ENCODE data around the gene ITK.

ITK gene

DNA sequence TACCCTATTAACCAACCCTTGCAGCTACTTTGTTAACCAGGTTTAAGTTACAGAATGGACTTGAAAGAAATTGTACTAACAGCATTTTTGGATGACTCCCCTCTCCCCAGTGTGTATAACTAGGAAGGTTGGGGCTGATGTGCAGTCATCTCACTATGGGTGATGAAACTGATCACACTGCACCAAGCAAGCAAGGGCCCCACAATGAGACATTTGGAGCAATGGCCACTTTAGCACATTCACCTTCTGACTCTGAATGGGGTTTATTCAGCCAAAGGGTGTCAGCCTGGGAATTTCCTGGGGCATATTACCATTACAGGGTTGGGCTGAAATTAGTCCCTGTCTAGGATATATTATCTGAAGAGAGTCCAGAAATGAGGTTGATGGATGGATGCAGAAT, 66.6 kb downstream of the ITK start:
- DNase-seq (ENCODE audit: low spot score): no peak

DNA sequence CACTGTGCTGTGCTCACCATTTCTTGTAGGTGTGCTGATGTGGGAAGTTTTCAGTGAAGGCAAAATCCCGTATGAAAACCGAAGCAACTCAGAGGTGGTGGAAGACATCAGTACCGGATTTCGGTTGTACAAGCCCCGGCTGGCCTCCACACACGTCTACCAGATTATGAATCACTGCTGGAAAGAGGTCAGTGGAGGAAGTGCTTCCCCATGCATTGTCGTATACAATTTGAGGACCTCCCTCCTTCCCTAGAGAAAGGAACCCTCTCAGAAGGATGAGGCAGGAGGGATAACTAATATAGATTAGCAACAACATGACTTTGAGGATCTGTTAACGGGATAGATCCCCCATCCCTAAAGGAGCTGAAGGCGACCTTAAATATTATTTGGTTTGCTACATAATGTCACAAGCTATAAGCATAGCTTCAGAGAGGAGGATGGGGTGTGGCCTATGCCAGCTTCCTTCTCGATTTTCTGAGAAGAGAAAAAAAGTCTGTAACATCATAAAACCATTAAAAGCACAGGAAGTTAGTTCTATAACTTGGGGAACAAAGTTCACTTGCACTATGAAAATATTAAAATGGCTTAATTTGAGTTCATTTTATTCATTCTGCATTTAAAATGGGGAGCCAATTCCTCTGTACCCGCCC, 68.3 kb downstream of the ITK start:
- peak; percentile 75 for DNase-seq (ENCODE audit: low spot score)

DNA sequence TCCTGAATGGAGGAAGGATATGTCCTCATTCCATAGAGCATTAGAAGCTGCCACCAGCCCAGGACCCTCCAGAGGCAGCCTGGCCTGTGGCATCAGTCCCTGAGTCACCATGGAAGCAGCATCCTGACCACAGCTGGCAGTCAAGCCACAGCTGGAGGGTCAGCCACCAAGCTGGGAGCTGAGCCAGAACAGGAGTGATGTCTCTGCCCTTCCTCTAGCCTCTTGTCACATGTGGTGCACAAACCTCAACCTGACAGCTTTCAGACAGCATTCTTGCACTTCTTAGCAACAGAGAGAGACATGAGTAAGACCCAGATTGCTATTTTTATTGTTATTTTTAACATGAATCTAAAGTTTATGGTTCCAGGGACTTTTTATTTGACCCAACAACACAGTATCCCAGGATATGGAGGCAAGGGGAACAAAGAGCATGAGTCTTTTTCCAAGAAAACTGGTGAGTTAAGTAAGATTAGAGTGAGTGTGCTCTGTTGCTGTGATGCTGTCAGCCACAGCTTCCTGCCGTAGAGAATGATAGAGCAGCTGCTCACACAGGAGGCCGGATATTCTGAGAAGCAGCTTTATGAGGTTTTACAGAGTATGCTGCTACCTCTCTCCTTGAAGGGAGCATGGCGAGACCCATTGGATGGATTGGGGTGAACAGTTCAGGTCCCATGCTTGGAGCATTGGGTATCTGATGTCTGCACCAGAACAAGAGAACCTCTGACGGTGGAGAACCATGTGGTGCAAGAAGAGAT, 72.2 kb downstream of the ITK start:
- DNase-seq (ENCODE audit: low spot score): peak; percentile 93

DNA sequence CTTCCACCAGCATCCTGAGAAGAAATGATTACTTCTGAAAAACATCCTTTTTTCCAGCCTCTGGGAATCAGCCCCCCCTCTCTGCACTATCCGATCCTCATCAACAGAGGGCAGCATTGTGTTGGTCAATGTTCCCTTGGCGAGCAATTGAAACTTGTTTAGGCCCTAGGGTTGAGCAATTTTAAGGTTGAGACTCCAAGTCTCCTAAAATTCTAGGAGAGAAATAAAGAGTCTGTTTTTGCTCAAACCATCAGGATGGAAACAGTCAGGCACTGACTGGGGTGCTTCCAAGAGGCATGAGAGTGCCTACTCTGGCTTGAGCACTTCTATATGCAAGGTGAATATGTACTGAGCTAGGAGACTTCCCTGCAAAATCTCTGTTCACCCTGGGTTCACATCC, 72.9 kb downstream of the ITK start:
- no peak for DNase-seq (ENCODE audit: low spot score)

DNA sequence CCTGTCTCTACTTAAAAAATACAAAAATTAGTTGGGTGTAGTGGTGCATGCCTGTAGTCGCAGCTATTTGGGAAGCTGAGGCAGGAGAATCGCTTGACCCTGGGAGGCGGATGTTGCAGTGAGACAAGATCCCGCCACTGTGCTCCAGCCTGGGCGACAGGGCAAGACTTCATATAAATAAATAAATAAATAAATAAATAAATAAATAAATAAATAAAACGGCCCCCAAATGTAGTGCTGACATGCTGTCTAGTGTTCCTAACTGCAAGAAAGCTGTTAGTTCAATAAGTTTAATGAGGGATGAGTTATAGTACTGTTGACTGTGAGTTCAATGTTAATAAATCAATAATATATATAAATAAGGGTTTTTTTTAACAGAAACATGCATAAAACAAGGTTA, 77.8 kb downstream of the ITK start:
- DNase-seq (ENCODE audit: low spot score): no peak

DNA sequence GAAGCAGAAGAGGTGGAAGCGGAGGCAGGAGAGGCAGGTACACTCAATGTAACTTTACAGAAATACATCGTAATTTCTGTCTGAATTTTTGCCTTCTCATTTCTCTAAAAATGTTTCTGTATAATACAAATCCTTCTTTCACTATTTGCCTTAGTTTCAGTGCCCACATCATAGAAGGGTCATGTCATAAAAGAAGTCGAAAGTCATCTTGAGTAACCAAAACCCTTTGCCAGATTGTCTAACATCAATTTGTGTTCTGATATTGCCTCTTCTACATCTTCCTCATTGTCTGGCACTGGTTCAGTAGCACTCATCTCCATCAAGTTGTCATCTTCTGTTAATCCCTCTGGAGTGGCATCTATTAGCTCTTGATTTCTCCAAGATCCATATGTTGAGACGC, 79.1 kb downstream of the ITK start:
- DNase-seq (ENCODE audit: low spot score): no peak

DNA sequence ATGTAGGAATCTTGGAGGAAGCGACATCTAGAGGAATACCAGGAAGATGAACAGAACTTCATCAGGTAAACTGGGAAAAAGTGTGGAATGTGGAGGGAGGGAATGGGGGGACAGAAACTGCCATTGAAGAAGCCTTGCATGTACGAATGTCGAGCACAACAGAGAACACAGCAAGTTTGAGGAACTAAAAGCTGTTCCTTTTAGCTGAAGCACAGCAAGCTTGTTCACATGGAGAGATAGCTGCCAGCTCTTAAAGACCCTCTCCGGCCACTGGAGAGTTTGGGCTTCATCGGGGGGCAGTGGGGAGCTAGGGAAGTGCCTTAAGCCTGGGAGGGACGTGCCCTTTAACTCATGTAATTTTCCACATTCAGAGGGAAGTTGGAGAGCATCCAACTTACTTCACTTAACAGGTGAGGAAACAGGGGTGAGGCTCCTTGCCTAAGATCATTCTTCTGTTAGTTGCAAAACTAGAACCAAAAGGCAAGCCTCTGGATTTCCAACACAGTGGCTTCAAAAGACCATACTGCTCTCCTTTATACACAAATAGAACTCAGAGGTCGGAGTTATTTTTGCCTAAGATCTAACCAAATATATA, 83.0 kb downstream of the ITK start:
- no peak for DNase-seq (ENCODE audit: low spot score)

DNA sequence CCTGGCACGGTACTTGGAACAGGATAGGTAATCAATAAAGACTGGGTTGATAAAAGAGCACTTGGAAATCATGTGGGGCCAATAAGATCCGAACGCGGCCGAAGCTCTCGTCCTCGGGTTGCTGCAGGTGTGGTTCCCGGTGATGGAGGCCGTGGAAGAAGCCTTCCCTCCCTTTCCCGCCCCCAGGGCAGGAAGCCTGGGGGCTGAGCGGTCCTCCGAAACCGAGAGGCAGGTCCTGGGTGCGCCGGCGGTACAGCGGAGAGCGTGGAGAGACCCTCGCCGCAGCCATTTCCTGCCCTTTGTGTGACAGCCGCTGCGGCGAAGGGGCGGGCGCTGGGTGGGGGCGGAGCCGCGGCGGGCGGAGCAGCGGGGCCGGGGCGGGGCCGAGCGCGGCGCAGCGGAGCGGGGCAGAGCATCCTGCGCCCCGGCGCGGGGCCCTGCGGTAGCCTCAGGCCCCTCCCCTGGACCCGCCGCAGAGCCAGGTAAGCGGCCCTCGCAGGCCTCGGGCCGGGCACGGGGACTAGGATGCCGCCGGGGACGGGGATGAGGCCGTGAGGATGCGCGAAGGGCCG, 85.2 kb downstream of the ITK start, which contains the start of gene CYFIP2:
TSS of gene CYFIP2 (plus strand) at position 410 of the 572 bp plus-strand sequence. CDS start 19,239 bp downstream, outside the sequence.
- peak; percentile 81 for DNase-seq (ENCODE audit: low spot score)

DNA sequence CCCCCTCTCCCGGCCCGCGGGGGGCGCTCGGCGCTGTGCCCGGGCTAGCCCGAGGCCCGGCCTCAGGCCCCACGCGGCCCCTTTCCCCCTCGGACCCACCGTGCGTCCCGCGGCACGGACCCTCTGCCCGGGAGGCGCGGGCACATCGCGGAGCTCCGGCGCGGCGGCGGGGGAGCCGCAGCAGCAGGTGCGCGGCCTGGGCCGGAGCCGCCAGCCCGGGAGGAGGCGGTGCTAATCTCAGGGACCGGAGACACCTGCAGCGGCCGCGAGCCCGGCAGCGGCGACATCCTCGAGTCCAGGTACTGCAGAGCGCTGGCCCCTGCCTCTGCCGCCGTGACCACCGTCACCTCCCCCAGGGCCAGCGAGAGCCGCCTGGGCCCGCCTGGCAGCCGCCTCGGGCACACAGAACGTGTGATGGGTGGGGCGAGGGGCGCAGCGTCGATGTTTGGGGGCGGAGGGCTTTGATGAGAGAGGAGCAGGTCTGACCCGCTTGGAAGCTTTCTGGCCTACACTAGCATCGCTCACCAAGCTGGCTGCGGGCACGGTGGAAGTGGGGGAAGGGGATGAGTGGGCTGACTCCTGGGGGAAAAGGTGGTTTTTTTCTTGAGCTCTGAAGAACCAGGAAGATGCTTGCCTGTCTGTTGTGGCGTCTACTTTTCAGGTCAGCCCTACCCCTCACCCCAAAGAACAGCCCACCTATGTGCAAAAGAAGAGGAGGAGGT, 85.8 kb downstream of the ITK start:
- peak; percentile 52 for DNase-seq (ENCODE audit: low spot score)

DNA sequence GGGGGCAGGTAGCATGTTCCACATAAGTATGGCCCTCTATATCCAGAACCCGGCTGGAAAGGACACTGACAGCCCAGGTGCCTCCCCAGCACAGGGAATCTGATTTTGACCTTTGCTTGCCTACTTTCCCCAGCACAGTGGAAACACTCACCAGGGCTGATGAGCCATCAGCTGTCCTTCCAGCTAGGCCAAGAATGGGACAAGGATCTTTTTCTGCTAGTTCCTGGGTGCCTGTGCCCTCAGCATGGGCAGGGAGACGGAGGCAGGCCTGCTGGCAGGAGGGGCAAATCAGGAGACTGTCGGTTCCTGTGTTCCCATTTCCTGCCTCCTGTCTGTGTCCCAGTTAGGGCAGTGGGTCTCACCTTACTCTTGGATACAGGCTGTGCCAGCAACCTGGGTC, 86.4 kb downstream of the ITK start:
- no peak for DNase-seq (ENCODE audit: low spot score)

DNA sequence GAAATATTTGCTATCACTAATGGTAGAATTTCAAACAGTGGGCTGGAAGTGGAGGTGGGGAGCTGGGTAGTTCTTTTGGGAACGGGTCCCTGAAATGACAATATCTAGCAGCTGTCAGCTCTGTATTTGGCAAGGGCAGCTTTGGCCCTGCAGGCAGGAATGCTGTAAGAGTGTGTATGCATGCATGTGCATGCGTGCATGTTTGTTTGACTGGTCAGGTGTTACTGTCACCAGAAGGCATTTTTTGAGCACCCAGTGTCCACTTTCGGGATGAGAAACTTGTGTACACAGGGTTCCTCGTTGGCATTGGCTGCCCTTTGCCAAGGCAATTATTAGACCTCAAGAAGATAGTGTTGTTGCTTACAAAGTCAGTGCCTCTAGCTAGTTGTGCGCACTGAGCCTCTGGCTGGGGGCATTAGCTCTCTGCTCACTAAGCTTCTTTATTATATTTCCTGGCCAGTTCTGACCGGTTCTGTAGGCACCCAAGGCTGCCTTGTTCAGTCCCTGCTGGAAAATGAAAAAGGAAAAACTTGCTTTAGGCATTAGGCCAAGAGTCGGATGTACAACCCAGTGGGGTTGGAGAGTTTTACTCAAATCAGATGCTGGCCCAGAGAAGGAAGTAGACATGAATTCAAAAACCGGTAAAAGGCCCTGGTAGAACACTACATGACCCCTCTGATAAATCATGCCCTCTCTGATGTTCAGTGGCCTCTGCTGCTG, 87.3 kb downstream of the ITK start:
- no peak for DNase-seq (ENCODE audit: low spot score)

DNA sequence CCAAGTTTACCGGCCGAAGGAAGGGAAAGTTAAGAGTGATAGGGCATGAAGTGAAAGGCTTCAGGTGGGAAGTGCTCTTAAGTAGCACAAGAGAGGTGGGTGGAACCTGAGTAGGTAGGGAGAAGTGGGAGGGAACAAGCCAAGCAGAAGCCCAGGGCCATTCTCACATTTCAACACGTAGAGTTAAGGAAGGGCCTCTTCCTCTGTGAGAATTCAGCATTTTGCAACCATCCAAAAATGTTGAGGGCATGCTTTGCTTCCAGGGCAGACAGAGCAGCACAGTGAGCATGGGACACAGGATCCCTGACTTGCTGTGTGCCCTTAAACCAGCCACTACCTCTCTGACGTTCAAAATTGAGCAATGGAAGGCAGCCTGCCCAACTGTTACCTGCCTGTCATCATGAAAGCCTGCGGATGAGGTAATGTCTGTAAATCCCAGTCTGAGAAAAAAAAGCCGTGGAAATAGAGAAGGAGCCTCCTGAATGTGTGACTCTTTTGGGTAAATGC, 88.6 kb downstream of the ITK start:
- peak; percentile 27 for DNase-seq (ENCODE audit: low spot score)

DNA sequence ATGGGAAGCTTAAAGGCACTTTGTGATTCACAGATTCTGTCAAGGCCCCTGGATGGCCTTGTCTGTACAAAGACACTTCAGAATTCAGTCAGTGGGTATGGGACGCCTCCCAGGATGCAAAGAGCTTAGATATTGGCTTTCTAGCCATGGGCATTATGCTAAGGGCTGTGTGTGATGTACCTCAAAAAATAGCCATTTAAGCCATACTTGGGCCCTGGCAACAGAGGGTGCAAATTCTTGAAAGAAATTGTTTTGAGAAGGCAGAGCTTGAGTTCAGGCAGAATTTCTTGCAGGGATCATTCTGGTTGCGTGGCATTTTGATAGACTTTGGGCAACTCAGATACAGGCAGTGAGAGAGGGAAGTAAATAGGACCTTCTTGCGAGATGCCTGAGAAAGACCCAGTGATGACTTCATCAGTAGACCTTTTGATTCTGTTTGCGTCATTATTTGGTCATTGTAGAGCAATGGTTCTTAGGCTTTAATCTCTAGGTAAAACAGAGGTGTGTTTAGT, 89.2 kb downstream of the ITK start:
- no peak for DNase-seq (ENCODE audit: low spot score)

DNA sequence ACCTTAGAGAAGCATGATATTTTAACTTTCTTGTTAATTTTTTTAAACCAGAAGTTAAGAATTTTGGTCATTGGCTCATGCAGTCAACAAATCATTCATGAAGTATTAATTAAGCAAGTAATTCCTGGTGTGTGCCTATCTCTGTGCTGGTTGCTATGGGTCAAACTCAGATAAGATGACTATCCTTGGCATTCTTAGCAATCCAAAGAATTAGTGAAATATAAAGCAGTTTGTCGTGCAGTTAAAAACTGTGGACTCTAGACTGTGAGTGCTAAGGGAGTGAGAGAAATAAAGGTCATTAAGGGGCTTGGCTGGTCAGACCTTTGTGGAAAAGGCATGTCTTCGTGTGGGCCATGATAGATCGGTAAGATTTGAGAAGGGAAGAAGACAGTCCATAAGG, 90.1 kb downstream of the ITK start:
- DNase-seq (ENCODE audit: low spot score): no peak

DNA sequence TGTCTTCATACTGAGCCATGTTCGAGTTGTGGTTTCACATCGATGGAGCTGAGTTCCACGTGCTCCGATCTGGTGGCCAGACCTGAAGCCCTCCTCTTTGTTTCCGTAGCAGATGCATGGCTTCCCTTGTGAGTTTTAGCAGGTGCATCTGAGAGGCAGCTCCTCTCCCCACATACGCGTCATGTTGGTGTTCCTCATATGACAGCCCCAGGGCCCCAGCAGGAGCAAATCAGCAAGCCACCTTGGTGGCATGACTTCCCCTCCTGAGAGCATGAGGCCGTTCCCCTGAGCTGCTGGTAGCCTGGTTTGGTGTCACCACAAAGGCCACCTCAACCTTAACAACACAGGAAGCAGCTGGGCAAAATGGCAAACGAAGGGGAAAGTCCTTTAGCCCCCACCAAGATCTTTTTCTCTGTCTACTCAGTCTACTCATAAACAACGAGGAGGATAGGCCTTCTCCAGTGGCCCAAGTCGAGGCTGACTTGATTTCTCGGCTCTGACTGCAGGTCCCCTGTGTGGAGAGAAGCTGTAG, 91.2 kb downstream of the ITK start:
- peak; percentile 91 for DNase-seq (ENCODE audit: low spot score)

DNA sequence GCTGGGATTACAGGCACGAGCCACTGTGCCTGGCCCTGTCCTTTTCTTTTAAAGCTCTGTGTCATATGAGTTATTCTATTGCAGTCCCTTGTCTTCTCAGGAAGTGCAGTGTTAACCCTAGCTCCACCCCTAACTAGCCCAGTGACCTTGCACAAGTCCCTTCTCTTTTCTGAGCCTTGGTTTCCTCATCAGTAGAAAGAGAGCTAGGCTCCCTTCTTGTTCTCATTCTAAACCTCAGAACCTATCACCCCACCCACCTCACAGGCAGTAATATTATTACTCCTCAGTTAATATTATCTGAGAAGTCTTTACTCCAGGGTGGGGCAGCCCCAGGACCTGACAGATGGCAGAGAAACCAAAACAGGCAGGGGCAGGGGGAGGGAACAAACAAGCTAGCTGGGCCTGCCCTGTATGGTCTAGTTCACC, 92.5 kb downstream of the ITK start:
- DNase-seq (ENCODE audit: low spot score): peak; percentile 58

DNA sequence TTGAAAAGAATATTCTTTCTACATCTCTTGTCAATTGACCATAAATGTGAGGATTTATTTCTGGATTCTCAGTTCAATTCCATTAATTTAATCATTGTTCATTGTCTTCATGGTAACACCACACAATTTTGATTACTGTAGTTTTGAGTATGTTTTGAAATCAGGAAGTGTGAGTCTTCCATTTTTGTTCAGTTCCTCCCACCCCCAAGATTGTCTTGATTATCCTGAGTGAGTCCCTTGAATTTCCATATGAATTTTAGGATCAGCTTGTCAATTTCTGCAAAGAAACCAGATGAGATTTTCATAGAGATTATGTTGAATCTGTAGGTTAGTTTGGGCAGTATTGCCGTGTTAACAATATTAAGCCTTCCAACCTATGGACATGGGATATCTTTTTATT, 94.8 kb downstream of the ITK start:
- no peak for DNase-seq (ENCODE audit: low spot score)

DNA sequence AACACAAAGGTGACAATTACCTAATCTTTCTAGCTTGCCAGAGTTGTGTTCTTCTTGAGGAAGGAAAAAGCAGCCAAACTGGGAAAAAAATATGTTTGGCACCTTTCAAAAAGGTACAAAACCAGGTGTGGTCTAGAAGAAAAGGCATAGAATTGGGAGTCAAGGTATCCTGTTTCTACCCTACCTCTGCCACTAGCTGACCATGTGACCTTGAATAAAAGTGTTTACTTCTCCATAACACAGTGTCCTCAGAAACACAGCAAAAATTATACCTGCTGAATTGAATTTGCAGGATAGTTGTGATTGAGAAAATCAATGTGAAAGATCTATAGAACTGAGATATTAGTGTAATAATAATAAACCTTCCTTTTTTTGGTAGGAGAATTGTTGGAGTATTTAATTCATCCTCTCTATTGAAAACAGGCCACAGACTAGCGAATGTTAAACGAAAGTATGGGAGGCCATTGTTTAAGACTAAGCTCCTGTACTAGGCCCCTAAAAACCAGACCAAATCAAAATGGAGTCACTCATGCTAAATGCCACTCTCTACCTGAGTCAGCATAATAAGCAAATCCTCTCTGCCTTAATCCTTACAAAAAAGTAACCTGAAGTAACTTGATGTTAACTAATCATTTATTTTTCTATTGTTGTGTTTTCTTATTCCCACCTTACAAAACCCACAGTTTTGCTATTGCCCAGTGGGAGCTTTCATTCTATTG, 97.8 kb downstream of the ITK start:
- DNase-seq (ENCODE audit: low spot score): no peak

DNA sequence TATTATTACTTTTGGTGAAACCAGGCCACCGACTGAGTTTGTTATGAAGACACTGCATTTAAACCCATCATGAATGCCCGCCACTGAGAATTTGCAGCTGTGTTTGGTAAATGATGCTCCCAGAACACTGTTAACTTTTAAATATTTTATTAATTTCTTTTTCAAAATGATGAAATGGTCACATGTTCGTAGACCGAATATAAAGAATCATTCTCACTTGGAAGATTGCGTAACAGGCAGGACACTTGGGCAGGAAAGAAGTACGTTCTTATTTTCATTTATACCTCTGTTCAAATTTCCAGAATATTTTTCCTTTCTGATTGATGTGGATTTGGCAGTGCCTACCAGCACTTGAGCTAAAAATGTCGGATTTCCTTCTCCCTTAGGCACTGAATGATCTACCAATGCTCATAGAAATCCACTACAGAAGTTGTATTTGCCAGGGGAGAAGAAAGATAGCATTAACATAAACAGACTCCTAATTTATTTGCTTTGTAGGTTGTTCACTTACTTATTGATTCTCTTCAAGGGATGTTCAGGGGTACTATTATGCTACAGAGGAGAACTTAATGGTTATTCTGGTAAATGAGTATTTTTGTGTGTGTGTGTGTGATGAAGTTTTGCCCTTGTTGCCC, 99.1 kb downstream of the ITK start:
- no peak for DNase-seq (ENCODE audit: low spot score)

DNA sequence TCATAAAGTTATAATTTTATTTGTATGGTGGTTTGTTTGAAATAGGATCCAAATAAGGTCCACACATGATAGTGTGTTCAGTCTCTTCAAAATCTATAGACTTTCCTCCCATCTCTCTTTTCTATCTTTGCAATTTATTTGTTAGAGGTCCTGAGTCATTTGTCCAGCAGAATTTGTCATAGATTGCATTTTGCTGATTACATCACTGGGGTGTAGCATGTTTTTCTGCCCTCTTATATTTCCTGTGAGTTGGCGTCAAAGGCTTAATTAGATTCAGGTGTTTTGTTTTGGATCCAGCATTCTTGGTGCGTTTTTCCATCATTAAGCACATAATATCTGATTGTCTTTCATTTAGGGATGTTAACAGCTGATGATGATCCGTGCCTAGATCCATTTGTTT, 100.3 kb downstream of the ITK start:
- DNase-seq (ENCODE audit: low spot score): peak; percentile 36

Data from CD4-positive, alpha-beta T cell treated with Interleukin-2 at 100 ng/mL for 4 hours (primary cell).